ENCODE data around the gene EPSTI1. TPM values are rescaled to one million over a fixed set of nuclear protein-coding genes. Genes with fewer than 3 reads are reported as not detected.

Gene EPSTI1, protein sequence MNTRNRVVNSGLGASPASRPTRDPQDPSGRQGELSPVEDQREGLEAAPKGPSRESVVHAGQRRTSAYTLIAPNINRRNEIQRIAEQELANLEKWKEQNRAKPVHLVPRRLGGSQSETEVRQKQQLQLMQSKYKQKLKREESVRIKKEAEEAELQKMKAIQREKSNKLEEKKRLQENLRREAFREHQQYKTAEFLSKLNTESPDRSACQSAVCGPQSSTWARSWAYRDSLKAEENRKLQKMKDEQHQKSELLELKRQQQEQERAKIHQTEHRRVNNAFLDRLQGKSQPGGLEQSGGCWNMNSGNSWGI
- 0.02 to 0.29 TPM (median 0.03 TPM) in 4 of 5 replicates, not detected in the other for total RNA-seq (2022; extraction: Qiagen RNA extraction)

DNA sequence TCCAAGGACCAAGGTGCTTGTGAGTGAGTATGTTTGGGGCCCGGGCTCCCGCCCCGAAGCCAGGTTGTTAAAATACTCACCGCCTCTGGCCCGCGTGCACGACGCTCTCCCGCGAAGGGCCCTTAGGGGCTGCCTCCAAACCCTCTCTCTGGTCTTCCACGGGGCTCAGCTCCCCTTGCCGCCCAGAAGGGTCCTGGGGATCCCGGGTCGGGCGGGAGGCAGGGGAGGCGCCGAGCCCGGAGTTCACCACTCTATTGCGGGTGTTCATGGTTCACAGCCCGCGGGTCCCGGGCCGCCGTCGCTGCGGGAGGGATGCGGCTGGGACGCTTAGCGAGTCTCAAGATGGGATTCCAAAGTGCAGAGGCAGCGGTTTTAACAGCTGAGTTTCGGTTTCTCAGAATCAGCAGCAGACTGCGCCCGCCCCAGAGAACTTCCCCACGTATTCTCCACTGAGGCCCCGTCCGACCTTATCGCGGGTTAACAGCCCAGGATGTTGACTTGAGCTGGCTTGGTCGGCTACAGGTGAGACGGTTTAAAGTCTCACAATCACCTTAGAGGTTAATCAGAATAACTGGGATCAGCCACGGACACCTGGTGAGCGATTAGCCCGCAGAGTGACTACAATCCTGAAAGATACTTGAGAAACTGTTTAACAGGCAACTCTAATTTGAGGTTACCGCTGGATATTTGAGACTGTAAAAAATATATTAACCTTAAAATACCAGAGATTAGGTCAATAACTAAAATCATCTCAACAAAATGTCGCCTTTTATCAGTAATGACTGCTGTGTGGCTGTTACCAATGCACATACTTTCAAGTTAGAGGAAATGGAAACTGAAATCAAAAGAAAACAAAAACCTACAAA, at the start of gene EPSTI1:
Gene EPSTI1, minus strand, starts transcription at position 344 of the 866 bp plus-strand sequence. Its CDS starts 76 bp downstream, at position 268.

DNA sequence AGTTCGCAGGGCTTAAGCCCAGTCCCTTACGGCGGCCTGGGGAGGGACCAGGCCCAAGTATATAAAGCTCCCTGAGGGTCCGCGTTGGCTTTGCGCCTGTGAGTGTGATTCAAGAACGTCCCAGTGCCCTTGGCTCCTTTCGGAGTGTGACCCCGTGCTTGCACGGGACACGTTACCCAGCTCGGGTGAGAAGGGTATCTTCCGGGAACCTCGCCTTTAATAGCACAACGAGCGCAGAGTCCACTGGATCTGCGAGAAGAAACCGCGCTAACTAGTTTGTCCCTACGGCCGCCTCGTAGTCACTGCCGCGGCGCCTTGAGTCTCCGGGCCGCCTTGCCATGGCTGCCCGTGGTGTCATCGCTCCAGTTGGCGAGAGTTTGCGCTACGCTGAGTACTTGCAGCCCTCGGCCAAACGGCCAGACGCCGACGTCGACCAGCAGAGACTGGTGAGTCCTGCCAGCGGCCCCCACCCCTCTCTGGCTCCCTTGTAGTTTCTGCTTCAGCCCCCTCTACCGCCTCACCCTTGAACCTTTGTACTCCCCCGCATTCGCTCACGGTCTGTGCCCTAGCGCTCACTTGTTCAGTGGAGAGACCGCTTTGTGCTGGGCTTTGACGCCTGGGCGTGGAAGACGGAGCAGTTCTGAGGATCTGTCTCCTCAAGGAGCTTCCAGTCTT, 31.4 kb upstream of the EPSTI1 start, which contains the start of gene DNAJC15:
Gene DNAJC15, plus strand, starts transcription at position 298 of the 675 bp plus-strand sequence. Its CDS starts 41 bp downstream, at position 339.

Other genes starting within 250 kb of the EPSTI1 start
- not detected in 5 replicates for gene FAM216B, start 210.7 kb downstream of the EPSTI1 start, total RNA-seq (2022; extraction: Qiagen RNA extraction)
- 0.01 to 0.06 TPM (median 0.02 TPM) in 5 replicates for gene DNAJC15, start 31.3 kb upstream of the EPSTI1 start, total RNA-seq (2022; extraction: Qiagen RNA extraction)

All from A549 treated with CORT108297 at 1 μM for 4 hours (cell line).